Inflammatory macrophage (primary cell): Measurements from ENCODE around the gene SYNDIG1L.

ENCODE experiments used
- DNase-seq, 2 donors: peaks; one replicate each; pipeline ENCODE4 v3.0.0-alpha.2; 2020 to 2022

The SYNDIG1L gene

DNA sequence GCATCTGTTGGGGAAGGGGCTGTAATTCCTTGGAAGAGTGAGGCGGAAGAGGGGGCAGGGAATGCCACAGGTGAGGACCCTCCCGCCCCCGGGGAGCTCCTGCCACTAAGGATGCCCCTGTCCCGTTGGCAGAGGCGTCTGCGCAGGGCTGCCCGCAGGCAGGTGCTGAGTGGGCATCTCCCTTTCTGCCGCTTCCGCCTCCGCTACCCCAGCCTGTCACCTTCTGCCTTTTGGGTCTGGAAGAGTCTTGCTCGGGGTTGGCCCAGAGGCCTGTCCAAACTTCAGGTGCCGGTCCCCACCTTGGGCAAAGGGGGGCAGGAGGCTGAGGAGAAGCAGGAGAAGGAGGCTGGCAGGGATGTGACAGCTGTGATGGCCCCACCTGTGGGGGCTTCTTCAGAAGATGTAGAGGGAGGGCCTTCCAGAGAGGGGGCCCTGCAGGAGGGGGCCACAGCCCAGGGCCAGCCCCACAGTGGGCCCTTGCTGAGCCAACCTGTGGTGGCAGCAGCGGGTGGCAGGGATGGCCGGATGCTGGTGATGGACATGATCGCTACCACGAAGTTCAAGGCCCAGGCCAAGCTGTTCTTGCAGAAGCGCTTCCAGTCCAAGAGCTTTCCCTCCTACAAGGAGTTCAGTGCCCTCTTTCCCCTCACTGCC is 67.7 kb downstream of the SYNDIG1L start:
- no peak for DNase-seq

DNA sequence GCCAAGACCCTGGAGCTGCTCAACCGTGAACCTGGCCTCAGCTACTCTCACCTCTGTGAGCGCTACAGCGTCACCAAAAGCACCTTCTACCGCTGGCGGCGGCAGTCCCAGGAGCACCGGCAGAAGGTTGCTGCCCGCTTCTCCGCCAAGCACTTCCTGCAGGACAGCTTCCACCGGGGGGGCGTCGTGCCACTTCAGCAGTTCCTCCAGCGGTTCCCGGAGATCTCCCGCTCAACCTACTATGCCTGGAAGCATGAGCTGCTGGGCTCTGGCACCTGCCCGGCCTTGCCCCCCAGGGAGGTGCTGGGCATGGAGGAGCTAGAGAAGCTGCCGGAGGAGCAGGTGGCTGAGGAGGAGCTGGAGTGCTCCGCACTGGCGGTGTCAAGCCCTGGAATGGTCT is 68.4 kb downstream of the SYNDIG1L start:
- no peak for DNase-seq

DNA sequence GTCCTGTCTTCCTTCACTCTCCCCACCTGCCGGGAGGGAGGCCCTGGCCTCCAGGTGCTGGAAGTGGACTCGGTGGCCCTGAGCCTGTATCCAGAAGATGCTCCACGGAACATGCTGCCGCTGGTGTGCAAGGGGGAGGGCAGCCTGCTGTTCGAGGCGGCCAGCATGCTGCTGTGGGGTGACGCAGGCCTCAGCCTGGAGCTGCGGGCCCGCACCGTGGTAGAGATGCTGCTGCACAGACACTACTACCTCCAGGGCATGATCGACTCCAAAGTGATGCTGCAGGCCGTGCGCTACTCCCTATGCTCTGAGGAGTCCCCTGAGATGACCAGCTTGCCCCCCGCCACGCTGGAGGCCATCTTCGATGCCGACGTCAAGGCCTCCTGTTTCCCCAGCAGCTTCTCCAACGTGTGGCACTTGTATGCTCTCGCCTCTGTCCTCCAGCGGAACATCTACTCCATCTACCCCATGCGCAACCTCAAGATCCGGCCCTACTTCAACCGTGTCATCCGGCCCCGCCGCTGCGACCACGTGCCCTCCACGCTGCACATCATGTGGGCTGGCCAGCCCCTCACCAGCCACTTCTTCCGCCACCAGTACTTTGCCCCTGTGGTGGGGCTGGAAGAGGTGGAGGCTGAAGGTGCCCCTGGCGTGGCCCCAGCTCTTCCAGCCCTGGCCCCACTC is 69.0 kb downstream of the SYNDIG1L start:
- no peak for DNase-seq
